Activated naive CD4-positive, alpha-beta T cell treated with anti-CD3 and anti-CD28 coated beads, Interleukin-2, amount 50 U/mL, for 24 hours (primary cell): Measurements from ENCODE around the gene RPL35.

Experiments
- H3K27ac Mint-ChIP-seq: one replicate; pipeline ENCODE4 v1.8.0; 2021; ENCODE audit warnings: mild to moderate bottlenecking, mixed read lengths
- H3K27me3 Mint-ChIP-seq: one replicate; pipeline ENCODE4 v1.8.0; 2021; ENCODE audit warnings: mixed read lengths
- H3K36me3 Mint-ChIP-seq: one replicate; pipeline ENCODE4 v1.8.0; 2021; ENCODE audit warnings: mixed read lengths
- H3K4me1 Mint-ChIP-seq: one replicate; pipeline ENCODE4 v1.8.0; 2021; ENCODE audit warnings: mixed read lengths
- H3K4me3 Mint-ChIP-seq: one replicate; pipeline ENCODE4 v1.8.0; 2021; ENCODE audit warnings: mild to moderate bottlenecking, mixed read lengths
- H3K9me3 Mint-ChIP-seq: one replicate; pipeline ENCODE4 v1.8.0; 2021; ENCODE audit warnings: mixed read lengths

Gene RPL35

GRCh38 chr9:124860582-124861341 lies 995 bp downstream of the RPL35 start:
- Mint-ChIP-seq H3K9me3 (no peaks in the 10 kb centered on the region), H3K27ac (peak overlapping the region; percentile 98), H3K4me1 (peaks cover 45% of the 10 kb centered on the region), H3K27me3 (no peaks in the 10 kb centered on the region), H3K36me3 (peaks cover 20% of the 10 kb centered on the region), H3K4me3 (peak overlapping the region; percentile 96)

- Mint-ChIP-seq H3K27me3 (no peaks in the 10 kb centered on the region), H3K27ac (peak overlapping the region; percentile 98), H3K9me3 (no peaks in the 10 kb centered on the region), H3K4me1 (peaks cover 48% of the 10 kb centered on the region), H3K4me3 (peak overlapping the region; percentile 96), H3K36me3 (peaks cover 20% of the 10 kb centered on the region)
Measured at GRCh38 chr9:124859803-124860581, 1.8 kb downstream of the RPL35 start.

GRCh38 chr9:124858330-124859046 lies 3.3 kb downstream of the RPL35 start:
- H3K36me3 Mint-ChIP-seq, result peaks cover 20% of the 10 kb centered on the region
- no peaks in the 10 kb centered on the region for H3K27me3 Mint-ChIP-seq
- peak overlapping the region; percentile 96 for H3K4me3 Mint-ChIP-seq
- H3K4me1 Mint-ChIP-seq, result peaks cover 45% of the 10 kb centered on the region
- no peaks in the 10 kb centered on the region for H3K9me3 Mint-ChIP-seq
- peak overlapping the region; percentile 88 for H3K27ac Mint-ChIP-seq

GRCh38 chr9:124857533-124858162 lies 4.1 kb downstream of the RPL35 start:
- Mint-ChIP-seq H3K9me3 (no peaks in the 10 kb centered on the region), H3K27me3 (no peaks in the 10 kb centered on the region), H3K4me1 (peaks cover 47% of the 10 kb centered on the region), H3K27ac (peak overlapping the region; percentile 90), H3K36me3 (peaks cover 20% of the 10 kb centered on the region), H3K4me3 (no peak overlapping the region)

GRCh38 chr9:124855944-124856765 lies 5.6 kb downstream of the RPL35 start:
- Mint-ChIP-seq H3K4me3 (no peak overlapping the region), H3K4me1 (peaks cover 44% of the 10 kb centered on the region), H3K27ac (peak overlapping the region; percentile 46), H3K9me3 (no peaks in the 10 kb centered on the region), H3K27me3 (peaks cover 3% of the 10 kb centered on the region), H3K36me3 (peaks cover 17% of the 10 kb centered on the region)

- Mint-ChIP-seq H3K36me3 (peaks cover 14% of the 10 kb centered on the region), H3K27ac (peak overlapping the region; percentile 39), H3K9me3 (no peaks in the 10 kb centered on the region), H3K27me3 (peaks cover 4% of the 10 kb centered on the region), H3K4me1 (peaks cover 44% of the 10 kb centered on the region), H3K4me3 (no peak overlapping the region)
Measured at GRCh38 chr9:124855566-124855943, 6.2 kb downstream of the RPL35 start.

GRCh38 chr9:124854822-124855221 lies 6.9 kb downstream of the RPL35 start:
- Mint-ChIP-seq H3K36me3 (peaks cover 6% of the 10 kb centered on the region), H3K4me3 (peak overlapping the region; percentile 1), H3K27ac (no peak overlapping the region), H3K27me3 (peaks cover 6% of the 10 kb centered on the region), H3K9me3 (no peaks in the 10 kb centered on the region), H3K4me1 (peaks cover 38% of the 10 kb centered on the region)

GRCh38 chr9:124854161-124854560 lies 7.6 kb downstream of the RPL35 start:
- no peak overlapping the region for H3K27ac Mint-ChIP-seq
- peaks cover 31% of the 10 kb centered on the region for H3K4me1 Mint-ChIP-seq
- peaks cover 2% of the 10 kb centered on the region for H3K36me3 Mint-ChIP-seq
- H3K27me3 Mint-ChIP-seq, result peaks cover 8% of the 10 kb centered on the region
- H3K9me3 Mint-ChIP-seq, result no peaks in the 10 kb centered on the region
- H3K4me3 Mint-ChIP-seq, result no peak overlapping the region

- peaks cover 2% of the 10 kb centered on the region for H3K36me3 Mint-ChIP-seq
- H3K27me3 Mint-ChIP-seq, result peaks cover 8% of the 10 kb centered on the region
- H3K4me3 Mint-ChIP-seq, result no peak overlapping the region
- H3K9me3 Mint-ChIP-seq, result no peaks in the 10 kb centered on the region
- H3K27ac Mint-ChIP-seq, result no peak overlapping the region
- H3K4me1 Mint-ChIP-seq, result peaks cover 27% of the 10 kb centered on the region
Measured at GRCh38 chr9:124853605-124854143, 8.1 kb downstream of the RPL35 start.

- Mint-ChIP-seq H3K27ac (peak within 1 kb of the TSS; percentile 76), H3K4me3 (peak within 1 kb of the TSS; percentile 59), H3K9me3 (no peaks in the 10 kb centered on the region), H3K27me3 (peaks cover 8% of the 10 kb centered on the region), H3K36me3 (peaks cover 2% of the 10 kb centered on the region), H3K4me1 (peaks cover 20% of the 10 kb centered on the region)
Measured at GRCh38 chr9:124852829-124853531, 8.8 kb downstream of the RPL35 start, which contains the start of gene WDR38. WDR38 (plus strand) TSS chr9:124853460; CDS start chr9:124853532, 72 bp downstream.

- peak overlapping the region; percentile 76 for H3K27ac Mint-ChIP-seq
- H3K4me3 Mint-ChIP-seq, result peak overlapping the region; percentile 59
- H3K27me3 Mint-ChIP-seq, result peaks cover 8% of the 10 kb centered on the region
- H3K36me3 Mint-ChIP-seq, result no peaks in the 10 kb centered on the region
- H3K4me1 Mint-ChIP-seq, result peaks cover 13% of the 10 kb centered on the region
- no peaks in the 10 kb centered on the region for H3K9me3 Mint-ChIP-seq
Measured at GRCh38 chr9:124852121-124852828, 9.5 kb downstream of the RPL35 start.

GRCh38 chr9:124849801-124850200 lies 12.0 kb downstream of the RPL35 start:
- no peaks in the 10 kb centered on the region for H3K9me3 Mint-ChIP-seq
- no peaks in the 10 kb centered on the region for H3K36me3 Mint-ChIP-seq
- peaks cover 5% of the 10 kb centered on the region for H3K4me1 Mint-ChIP-seq

GRCh38 chr9:124846969-124847368 lies 14.8 kb downstream of the RPL35 start:
- Mint-ChIP-seq H3K4me3 (no peak overlapping the region), H3K9me3 (no peaks in the 10 kb centered on the region), H3K27ac (no peak overlapping the region), H3K36me3 (no peaks in the 10 kb centered on the region), H3K27me3 (peaks cover 9% of the 10 kb centered on the region), H3K4me1 (no peaks in the 10 kb centered on the region)

More at GRCh38 chr9:124849801-124850200, 12.0 kb downstream of the RPL35 start:
- H3K27ac Mint-ChIP-seq, result no peak overlapping the region
- H3K27me3 Mint-ChIP-seq, result peaks cover 9% of the 10 kb centered on the region
- H3K4me3 Mint-ChIP-seq, result no peak overlapping the region
